Measurements from ENCODE around the gene SDK1.
"Not testable (repeated sequence)": the region's sequence is repeated elsewhere in the genome, so short reads cannot be mapped to it uniquely, and the experiment has no call there.

The SDK1 gene

DNA sequence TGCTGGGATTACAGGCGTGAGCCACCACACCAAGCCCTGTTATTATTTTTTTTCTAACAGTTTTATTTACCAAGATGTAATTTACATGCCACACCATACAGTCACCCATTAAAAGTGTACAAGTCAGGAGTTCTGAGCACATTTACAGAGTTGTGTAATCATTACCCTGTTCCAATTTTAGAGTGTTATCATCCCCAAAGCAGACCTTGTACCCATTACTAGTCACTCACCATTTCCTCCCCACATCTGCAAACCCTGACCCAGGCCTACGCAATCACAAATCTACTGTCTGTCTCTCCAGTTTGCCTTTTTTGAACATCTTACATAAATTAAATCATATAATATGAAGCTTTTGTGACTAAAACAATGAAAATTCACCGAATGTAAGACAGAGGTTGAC lies 978.2 kb downstream of the SDK1 start:
- no peak for ATAC-seq
- no peak for DNase-seq
- Mint-ChIP-seq H3K27ac (peak overlapping the region in 1 of 2 donors; percentile 83), H3K9me3 (peaks cover 5 to 13% of the 10 kb centered on the region in 2 donors), H3K27me3 (no peaks in the 10 kb centered on the region), H3K4me1 (no peaks in the 10 kb centered on the region), H3K4me3 (no peak overlapping the region)

DNA sequence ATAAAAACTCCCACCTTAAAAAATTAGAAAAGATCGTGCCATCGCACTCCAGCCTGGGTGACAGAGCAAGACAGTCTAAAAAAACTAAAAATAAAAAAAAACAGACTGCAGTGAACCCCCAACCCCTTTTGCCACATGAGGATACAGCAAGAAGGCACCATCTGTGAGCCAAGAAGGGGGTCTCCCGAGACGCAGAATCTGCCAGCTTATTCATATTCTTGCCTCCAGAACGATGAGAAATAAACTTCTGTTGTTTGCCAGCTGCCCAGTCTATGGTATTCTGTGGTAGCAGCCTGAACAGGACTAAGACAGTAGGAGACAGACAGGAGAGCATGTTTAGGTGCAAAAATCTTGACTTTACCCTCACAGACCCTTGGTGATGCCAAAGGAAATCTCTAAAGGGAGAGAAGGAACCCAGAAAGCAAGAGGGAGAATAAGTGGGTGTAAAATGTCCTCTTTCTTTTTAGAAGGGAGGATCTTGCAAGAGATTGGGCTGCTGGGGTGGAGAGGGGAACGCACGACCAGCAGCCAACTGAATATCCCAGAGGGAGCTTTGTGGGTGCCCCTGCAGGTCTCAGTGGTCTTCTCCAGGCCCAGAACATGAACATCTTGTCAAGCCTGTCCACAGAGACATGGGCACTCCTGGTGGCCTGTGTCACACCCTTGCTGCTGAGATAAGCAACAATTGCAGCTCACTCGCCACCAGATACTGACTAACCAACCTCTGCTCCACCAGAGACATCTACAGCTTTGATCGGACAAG lies 980.4 kb downstream of the SDK1 start:
- Mint-ChIP-seq H3K27me3 (no peaks in the 10 kb centered on the region), H3K9me3 (peaks cover 0 to 5% of the 10 kb centered on the region in 2 donors), H3K27ac (peak overlapping the region in 1 of 2 donors; percentile 27), H3K4me3 (no peak overlapping the region), H3K4me1 (no peaks in the 10 kb centered on the region)
- DNase-seq, result no peak
- ATAC-seq, result no peak

GRCh38 chr7:4282434-4283223 lies 981.6 kb downstream of the SDK1 start:
- Mint-ChIP-seq H3K27me3 (no peaks in the 10 kb centered on the region), H3K9me3 (peaks cover 0 to 5% of the 10 kb centered on the region in 2 donors), H3K4me1 (no peaks in the 10 kb centered on the region), H3K4me3 (no peak overlapping the region), H3K27ac (no peak overlapping the region)
- no peak for DNase-seq
- no peak for ATAC-seq

- Mint-ChIP-seq H3K4me1 (no peaks in the 10 kb centered on the region), H3K27ac (no peak overlapping the region), H3K27me3 (peaks cover 17% of the 10 kb centered on the region), H3K9me3 (peaks cover 9 to 10% of the 10 kb centered on the region in 2 donors), H3K4me3 (no peak overlapping the region)
- no peak for DNase-seq
- ATAC-seq, result no peak
Observed at GRCh38 chr7:4286351-4286750, 985.3 kb downstream of the SDK1 start.

DNA sequence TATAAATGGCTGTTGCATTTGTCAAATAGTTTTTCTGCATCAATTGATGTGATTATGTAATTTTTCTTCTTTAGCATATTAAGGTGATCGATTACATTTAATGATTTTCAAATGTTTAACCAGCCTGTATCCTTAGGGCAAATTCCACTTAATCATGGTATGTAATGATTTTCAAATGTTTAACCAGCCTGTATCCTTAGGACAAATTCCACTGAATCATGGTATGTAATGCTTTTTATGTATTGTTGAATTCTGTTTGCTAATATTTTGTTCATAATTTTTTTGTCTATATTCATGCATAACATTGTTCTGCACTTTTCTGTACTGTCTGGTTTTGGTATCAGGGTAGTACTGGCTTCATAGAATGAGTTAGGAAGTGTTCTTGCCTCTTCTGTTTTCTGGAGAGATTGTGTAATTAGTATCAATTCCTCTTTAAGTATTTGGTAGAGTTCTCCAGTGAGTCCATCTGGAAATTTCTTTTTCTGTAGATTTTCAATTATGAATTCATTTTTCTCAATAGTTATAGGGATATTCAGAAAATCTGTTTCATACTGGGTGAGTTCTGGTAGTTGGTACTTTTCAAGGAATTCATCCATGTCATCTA lies 987.8 kb downstream of the SDK1 start:
- peaks cover 25% of the 10 kb centered on the region for H3K27me3 Mint-ChIP-seq
- ATAC-seq, result no peak
- no peaks in the 10 kb centered on the region for H3K4me1 Mint-ChIP-seq
- DNase-seq, result no peak
- no peak overlapping the region for H3K4me3 Mint-ChIP-seq
- no peak overlapping the region for H3K27ac Mint-ChIP-seq
- H3K9me3 Mint-ChIP-seq, result peaks cover 12 to 24% of the 10 kb centered on the region in 2 donors

- Mint-ChIP-seq H3K4me3 (no peak overlapping the region), H3K27me3 (no peaks in the 10 kb centered on the region), H3K4me1 (no peaks in the 10 kb centered on the region), H3K9me3 (peaks cover 5 to 28% of the 10 kb centered on the region in 2 donors), H3K27ac (no peak overlapping the region)
- ATAC-seq, result no peak
- no peak for DNase-seq
Observed at GRCh38 chr7:4297165-4297917, 996.3 kb downstream of the SDK1 start.

- peaks cover 5 to 27% of the 10 kb centered on the region in 2 donors for H3K9me3 Mint-ChIP-seq
- H3K27ac Mint-ChIP-seq, result no peak overlapping the region
- H3K4me3 Mint-ChIP-seq, result no peak overlapping the region
- H3K27me3 Mint-ChIP-seq, result no peaks in the 10 kb centered on the region
- ATAC-seq (no peak), DNase-seq (no peak)
- H3K4me1 Mint-ChIP-seq, result no peaks in the 10 kb centered on the region
Observed at GRCh38 chr7:4297918-4298219, 996.8 kb downstream of the SDK1 start.

- peaks cover 7% of the 10 kb centered on the region for H3K27me3 Mint-ChIP-seq
- peaks cover 0 to 17% of the 10 kb centered on the region in 2 donors for H3K9me3 Mint-ChIP-seq
- no peaks in the 10 kb centered on the region for H3K4me1 Mint-ChIP-seq
- no peak overlapping the region for H3K27ac Mint-ChIP-seq
- DNase-seq, result no peak
- no peak for ATAC-seq
- no peak overlapping the region for H3K4me3 Mint-ChIP-seq
Observed at GRCh38 chr7:4299431-4299830, 998.4 kb downstream of the SDK1 start.

- DNase-seq (no peak), ATAC-seq (no peak)
- Mint-ChIP-seq H3K27ac (no peak overlapping the region), H3K27me3 (peaks cover 8% of the 10 kb centered on the region), H3K4me3 (no peak overlapping the region), H3K9me3 (no peaks in the 10 kb centered on the region), H3K4me1 (no peaks in the 10 kb centered on the region)
Observed at GRCh38 chr7:4302203-4302905, 1001.3 kb downstream of the SDK1 start.

GRCh38 chr7:4307316-4308204 lies 1006.5 kb downstream of the SDK1 start:
- Mint-ChIP-seq H3K27me3 (peaks cover 19% of the 10 kb centered on the region), H3K9me3 (no peaks in the 10 kb centered on the region), H3K27ac (no peak overlapping the region), H3K4me3 (no peak overlapping the region), H3K4me1 (no peaks in the 10 kb centered on the region)
- DNase-seq (no peak), ATAC-seq (no peak)

GRCh38 chr7:4308205-4308590 lies 1007.1 kb downstream of the SDK1 start:
- Mint-ChIP-seq H3K4me1 (no peaks in the 10 kb centered on the region), H3K27ac (no peak overlapping the region), H3K9me3 (no peaks in the 10 kb centered on the region), H3K27me3 (peaks cover 19% of the 10 kb centered on the region), H3K4me3 (no peak overlapping the region)
- no peak for ATAC-seq
- DNase-seq, result no peak

GRCh38 chr7:4313911-4314310 lies 1012.9 kb downstream of the SDK1 start:
- DNase-seq, H3K4me1 Mint-ChIP-seq, H3K27me3 Mint-ChIP-seq, ATAC-seq, H3K9me3 Mint-ChIP-seq, H3K4me3 Mint-ChIP-seq, H3K27ac Mint-ChIP-seq: not testable (repeated sequence)

- not testable (repeated sequence) for H3K4me1 Mint-ChIP-seq, H3K4me3 Mint-ChIP-seq, DNase-seq, H3K27ac Mint-ChIP-seq, ATAC-seq, H3K27me3 Mint-ChIP-seq, H3K9me3 Mint-ChIP-seq
Observed at GRCh38 chr7:4314316-4314715, 1013.3 kb downstream of the SDK1 start.

Measured in stimulated activated naive CD8-positive, alpha-beta T cell treated with anti-CD3 and anti-CD28 coated beads, Interleukin-15, amount 100 ng/mL, for 72 hours (primary cell).